HPDE6-E6E7 (cell line): ENCODE data around the gene BHLHA15.

Experiments used
- DNase-seq: peaks from one replicate; pipeline ENCODE4 v3.0.0; 2011; ENCODE audit warnings: missing footprints; ENCODE audit errors: extremely low spot score

Gene BHLHA15

DNA sequence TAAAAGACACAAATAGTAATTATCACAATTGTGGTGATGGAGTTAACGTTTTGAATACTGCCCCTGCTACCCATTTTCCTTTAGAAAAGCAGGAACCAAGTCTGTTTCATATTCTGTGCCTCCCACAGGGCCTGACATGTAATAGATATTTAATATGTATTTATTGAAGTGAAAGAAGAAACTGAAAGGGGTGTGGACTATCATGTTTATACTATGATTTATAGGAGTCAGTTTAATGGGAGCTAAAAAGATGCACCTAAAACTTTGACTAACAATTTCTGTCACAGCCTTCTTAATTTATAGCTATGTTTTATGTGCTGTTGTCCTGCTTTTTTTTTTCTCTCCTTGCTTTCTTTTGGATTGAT is 24.1 kb upstream of the BHLHA15 start:
- DNase-seq: no peak

DNA sequence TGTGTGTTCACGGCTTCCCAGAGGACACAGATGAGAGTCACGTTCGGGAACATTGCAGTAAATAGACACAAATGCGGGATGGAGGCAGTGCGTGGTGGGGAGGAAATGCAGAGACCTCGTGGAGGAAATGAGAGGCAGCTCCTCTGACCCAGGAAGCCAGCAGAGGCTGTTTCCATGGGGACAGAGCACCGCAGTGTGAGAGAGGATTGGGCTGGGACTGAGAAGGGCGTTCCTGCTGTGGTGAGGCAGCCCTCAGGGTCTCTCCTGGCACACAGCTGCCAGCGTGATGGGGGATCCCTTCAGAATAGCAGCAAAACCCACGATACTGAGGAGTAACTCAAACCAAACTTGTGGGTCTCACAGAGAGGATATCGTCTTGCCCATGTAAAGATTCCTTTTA is 21.7 kb upstream of the BHLHA15 start:
- DNase-seq: no peak

DNA sequence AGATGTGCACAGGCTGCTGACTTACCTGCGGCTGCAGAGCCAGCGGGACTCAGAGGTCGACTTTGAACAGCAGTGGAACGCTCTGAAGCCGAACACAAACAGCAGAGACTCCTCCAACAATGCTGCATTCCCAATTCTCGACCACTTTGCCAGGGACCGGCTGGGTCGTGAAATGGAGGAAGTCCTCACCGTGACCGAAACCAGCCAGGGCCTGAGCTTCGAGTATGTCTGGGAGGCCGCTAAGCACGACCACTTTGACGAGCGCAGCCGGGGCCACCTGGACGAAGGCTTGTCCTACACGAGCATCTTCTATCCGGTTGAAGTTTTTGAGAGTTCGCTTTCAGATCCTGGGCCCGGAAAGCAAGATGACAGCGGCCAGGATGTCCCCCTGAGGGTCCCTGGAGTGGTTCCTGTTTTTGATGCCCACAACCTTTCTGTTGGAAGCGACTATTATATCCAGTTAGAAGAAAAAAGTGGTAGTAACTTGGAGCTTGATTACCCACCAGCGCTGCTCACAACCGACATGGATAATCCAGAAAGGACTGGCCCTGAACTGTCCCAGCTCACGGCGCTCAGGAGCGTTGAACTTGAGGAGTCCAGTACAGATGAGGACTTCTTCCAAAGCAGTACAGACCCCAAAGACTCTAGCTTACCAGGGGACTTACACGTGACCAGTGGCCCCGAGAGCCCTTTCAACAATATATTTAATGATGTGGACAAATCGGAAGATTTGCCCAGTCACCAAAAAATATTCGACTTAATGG is 19.4 kb upstream of the BHLHA15 start:
- DNase-seq: no peak

DNA sequence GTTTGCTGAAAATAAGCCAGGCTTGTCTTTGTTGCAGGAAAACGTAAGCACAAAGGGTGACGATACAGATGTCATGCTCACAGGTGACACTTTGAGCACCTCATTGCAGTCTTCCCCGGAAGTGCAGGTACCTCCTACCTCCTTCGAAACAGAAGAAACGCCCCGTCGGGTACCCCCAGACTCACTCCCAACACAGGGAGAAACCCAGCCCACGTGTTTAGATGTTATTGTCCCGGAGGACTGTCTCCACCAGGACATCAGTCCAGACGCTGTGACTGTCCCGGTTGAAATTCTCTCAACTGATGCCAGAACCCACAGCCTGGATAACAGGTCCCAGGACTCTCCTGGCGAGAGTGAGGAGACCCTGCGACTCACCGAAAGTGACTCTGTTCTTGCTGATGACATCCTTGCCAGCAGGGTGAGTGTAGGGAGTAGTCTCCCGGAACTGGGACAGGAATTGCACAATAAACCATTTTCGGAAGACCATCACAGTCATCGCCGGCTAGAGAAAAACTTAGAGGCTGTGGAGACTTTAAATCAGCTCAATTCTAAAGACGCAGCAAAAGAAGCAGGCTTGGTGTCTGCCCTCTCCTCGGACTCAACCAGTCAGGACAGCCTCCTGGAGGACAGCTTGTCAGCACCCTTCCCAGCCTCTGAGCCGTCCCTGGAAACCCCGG is 18.3 kb upstream of the BHLHA15 start:
- DNase-seq: no peak

DNA sequence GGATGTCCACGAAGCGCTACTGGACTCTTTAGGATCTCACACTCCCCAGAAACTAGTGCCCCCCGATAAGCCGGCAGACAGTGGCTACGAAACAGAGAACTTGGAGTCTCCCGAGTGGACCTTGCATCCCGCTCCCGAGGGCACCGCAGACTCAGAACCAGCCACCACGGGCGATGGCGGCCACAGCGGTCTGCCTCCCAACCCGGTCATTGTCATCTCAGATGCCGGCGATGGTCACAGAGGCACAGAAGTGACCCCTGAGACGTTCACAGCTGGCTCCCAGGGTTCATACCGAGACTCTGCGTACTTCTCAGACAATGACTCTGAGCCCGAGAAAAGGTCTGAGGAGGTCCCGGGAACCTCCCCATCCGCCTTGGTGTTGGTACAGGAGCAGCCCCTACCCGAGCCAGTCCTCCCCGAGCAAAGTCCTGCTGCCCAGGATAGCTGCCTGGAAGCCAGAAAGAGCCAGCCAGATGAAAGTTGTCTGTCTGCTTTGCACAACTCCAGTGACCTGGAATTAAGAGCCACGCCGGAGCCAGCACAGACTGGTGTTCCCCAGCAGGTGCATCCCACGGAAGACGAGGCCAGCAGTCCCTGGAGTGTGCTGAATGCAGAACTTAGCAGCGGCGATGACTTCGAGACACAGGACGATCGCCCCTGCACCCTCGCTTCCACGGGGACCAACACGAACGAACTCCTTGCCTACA is 17.6 kb upstream of the BHLHA15 start:
- no peak for DNase-seq

DNA sequence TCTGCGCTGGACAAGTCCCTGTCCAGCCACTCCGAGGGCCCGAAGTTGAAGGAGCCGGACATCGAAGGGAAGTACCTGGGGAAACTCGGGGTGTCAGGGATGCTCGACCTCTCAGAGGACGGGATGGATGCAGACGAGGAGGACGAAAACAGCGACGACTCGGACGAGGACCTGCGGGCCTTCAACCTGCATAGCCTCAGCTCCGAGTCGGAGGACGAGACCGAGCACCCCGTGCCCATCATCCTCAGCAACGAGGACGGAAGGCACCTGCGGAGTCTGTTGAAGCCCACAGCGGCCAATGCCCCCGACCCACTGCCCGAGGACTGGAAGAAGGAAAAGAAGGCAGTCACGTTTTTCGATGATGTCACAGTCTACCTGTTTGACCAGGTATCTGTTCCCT is 17.1 kb upstream of the BHLHA15 start:
- no peak for DNase-seq

DNA sequence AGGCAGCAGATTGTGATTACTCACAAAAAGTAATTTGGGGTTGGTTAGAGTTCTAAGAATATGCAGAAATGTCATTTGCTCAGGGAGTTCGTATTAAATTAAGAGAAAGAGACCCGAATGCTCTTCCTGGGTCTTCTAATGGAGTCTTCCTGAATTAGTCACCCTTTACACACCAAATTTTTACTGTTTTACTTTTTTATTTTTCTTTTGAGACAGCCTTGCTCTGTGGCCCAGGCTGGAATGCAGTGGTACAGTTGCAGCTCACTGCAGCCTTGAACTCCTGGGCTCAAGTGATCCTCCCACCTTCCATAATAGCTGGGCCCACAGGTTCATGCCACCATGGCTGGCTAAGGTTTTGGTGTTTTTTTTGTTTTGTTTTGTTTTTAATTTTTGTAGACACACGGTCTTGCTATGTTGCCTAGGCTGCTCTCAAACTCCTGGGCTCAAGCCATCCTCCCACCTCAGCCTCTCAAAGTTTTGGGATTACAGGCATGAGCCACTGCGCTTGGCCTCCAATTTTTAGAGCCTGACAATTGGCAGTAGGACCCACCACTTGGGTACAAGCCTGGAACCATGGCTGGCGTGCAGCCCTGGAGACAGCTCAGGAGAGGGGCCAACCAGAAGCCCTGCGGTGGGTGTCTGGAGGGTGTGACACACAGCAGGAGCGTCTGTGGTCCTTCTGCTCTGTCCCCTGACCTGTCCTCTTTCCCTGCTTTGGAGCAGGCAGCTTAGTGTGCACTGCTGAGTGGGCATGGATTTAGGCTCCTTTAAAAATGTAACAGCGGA is 16.4 kb upstream of the BHLHA15 start:
- DNase-seq: no peak

DNA sequence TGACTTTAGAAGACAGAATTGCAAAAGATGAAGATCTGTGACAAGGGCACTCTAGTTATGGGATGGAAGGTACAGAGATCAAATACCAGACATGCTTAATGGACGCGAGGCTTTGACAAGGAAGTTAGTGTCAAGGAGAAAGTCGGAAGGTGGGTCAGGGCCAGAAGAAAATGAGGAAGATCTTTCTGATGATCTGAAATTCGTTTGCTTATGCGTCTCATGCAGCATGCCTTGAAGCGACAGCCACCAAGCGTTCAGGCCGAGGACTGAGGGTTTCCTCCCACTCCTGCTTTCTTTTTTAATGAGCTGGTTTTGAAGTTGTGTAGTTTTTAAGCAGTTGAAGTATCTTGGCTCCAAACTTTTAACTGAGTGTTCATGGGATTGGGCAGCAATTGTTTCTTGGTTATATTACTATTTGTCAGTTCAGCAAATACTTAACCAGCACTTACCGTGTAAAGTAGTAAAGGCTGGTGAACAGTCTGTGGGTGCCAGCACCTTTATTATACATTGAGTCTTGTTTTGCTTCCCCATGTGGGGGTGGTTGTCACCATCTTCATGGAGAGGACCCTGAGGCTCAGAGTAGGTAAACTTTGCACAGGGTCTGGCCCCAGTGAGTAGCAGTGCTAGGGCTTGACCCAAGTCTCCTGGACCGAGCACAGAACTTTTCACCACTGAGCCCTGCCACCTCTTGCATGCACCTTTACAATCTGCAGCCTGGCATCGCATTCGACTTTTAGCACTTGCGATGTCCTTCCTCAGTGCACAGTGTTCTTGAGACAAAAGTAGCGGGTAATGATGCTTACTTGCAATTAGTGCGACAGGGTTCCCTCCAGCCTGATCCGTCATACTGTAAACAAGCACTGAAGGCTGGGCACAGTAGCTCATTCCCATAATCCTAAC is 14.3 kb upstream of the BHLHA15 start:
- DNase-seq: no peak

DNA sequence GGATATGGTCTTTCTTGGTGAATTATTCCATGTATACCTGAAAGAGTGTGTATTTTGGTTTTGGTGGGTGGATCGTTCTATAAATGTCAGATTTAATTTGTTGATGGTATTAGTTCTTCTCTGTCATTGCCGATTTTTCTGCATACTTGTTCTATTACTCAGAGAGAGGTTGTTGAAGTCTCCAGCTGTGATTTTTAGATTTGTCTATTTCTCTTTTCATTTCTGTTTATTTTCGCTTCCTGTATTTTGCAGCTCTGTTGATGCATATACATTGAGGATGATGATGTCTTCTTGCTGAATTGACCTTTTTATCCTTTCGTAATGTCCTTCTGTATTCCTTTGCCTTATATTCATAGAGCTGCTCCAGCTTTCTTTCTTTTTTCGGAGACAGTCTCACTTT is 12.1 kb upstream of the BHLHA15 start:
- DNase-seq: no peak

DNA sequence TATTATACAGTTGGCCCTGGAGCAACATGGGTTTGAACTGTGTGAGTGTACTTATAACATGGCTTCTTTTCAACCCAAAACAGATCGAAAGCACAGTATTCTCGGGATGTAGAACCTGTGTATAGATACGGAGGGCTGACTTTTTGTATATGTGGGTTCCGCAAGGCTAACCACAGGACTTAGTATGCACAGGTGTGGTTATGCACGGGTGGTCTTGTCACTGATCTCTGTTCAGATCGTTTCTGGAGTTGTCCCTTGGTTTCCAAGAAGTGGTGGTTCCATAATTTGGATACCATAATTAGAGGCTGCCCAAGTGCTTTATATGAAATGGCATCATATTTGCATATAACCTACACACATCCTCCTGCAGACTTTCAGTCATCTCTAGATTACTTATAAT is 10.9 kb upstream of the BHLHA15 start:
- no peak for DNase-seq

DNA sequence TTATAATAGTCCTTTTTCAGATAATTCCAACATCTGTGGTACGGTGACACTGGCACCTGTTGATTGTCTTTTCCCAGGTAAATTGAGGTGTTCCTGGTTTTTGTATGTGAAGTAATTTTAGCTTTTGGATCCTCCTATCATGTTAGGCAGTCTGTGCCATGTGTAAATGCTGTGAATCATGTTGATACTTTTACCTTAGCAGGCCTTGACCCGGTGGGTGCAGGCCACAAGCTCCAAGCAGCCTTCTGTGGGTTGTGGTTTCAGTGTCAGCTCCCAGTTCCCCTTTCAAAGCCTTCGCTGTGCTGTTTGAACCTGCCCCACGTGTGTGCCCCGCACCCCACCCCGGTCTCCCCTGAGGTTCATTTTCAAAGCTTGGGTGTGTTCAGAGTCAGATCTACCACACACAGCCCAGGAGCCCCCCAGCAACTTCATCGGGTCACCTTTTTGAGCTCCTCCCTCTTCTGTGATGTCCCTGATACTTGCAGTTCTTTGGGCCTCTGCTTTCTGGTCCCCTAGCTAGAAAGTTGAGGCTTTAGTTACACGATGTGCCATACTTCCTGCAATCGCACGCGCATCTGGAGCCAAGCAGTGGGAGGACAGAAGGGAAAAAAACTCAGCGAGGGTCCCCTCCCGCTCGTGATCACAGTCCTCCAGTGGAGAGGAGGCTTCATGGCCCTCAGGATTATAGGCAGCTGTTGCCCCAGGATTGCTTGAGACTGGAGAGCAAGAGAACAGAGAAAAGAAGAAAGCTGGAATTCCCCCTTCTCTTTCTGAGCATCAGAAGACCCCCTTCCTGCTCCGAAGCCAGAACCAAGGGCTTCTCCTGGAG is 8.7 kb upstream of the BHLHA15 start:
- DNase-seq: no peak

DNA sequence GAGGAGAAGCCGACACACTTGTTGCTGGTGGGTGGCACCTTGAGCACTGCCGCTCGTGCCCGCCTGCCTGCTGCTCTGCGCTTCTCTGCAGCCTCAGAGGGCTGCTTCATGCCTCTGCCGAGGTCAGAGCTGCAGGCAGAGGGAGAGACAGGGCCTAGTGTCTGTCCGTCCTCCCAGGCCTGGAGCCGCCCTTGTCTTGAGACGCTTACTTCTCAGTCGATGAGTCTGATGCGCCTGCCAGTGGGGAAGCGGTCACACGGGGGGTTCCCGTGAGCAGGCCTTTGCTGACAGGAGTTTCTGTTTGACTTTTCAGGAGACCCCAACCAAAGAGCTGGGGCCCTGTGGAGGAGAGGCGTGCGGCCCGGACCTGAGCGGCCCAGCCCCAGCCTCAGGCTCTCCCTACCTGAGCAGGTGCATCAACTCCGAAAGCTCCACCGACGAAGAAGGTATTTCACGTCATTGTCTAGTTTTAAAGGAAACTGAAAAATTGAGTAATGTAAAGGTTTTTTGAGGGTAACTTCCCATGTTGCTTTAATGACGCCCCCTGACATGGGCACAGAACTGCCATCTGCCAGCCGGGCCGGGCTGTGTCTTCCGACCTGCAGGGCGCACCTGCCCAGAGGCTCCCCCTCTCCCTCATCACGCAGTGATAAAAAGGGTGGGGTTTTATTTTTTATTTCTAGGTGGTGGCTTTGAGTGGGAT is 7.8 kb upstream of the BHLHA15 start:
- DNase-seq: no peak

DNA sequence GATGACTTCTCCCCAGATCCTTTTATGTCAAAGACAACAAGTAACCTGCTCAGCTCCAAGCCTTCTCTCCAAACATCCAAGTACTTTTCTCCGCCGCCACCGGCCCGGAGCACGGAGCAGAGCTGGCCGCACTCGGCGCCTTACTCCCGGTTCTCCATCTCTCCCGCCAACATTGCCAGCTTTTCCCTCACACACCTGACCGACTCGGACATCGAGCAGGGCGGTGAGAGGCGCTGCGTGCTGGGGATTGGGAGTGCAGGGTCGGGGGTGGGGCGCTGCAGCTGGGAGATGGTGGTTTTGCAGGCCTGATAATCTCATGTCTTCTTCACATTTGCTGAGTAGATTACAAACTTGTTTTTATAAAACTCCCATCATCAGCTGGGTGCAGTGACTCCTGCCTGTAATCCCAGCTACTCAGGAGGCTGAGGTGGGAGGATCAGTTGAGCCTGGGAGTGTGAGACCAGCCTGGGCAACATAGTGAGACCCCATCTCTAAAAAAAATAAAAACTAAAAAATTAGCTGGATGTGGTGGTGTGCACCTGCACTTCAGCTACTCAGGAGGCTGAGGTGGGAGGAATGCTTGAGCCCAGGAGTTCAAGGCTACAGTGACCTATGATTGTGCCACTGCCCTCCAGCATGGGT is 7.2 kb upstream of the BHLHA15 start:
- DNase-seq: no peak

DNA sequence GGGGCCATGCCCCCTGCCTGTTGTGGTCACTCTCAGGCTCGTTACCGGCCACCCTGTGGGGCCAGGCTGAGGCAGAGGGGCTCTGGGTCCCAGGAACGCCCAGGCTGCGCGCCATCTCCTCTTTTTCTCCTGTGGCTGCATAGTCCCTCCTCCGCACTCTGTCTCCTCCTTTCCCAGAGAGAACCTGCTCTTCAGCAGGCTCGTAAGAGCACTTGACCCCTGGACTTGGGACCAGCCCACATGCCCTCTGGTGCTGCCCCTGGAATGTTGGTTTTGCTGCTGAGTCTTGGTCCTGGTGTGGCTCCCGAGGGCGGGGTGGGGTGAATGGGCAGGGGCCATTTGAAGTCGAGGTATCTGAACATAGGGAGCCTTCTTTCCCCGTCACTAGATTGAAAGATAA is 6.6 kb upstream of the BHLHA15 start:
- no peak for DNase-seq

DNA sequence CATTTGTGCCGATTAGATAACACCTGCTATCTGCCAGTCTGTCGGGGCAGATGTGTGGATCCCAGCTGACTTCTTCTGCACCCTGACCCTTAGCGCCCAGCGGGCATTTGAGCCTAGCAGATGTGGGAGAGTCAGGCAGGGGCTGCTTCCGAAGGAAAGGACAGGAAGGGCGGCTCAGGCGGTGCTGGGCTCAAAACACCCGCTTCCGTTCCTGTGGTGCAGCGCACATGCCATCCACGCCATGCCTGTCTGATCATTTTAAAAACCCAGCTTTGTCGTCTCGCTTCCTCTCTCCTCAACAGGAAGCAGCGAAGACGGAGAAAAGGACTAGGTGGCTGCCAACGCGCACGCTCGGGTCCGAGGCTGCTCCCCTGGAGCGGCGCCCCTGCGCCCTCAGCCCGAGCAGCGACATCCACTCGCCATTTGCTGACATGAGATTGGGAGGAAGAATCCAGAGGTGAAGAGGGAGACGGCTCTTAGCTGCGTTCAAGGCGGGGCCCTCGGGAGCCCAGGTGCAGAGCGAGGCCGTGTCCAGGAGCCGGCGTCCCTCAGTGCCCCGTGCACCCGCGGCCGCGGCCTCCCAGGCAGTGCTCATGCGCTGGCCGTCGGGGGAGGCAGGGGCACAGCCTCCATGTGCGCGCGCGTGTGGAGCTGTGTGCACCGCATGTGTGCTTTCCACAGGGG is 5.9 kb upstream of the BHLHA15 start:
- no peak for DNase-seq

DNA sequence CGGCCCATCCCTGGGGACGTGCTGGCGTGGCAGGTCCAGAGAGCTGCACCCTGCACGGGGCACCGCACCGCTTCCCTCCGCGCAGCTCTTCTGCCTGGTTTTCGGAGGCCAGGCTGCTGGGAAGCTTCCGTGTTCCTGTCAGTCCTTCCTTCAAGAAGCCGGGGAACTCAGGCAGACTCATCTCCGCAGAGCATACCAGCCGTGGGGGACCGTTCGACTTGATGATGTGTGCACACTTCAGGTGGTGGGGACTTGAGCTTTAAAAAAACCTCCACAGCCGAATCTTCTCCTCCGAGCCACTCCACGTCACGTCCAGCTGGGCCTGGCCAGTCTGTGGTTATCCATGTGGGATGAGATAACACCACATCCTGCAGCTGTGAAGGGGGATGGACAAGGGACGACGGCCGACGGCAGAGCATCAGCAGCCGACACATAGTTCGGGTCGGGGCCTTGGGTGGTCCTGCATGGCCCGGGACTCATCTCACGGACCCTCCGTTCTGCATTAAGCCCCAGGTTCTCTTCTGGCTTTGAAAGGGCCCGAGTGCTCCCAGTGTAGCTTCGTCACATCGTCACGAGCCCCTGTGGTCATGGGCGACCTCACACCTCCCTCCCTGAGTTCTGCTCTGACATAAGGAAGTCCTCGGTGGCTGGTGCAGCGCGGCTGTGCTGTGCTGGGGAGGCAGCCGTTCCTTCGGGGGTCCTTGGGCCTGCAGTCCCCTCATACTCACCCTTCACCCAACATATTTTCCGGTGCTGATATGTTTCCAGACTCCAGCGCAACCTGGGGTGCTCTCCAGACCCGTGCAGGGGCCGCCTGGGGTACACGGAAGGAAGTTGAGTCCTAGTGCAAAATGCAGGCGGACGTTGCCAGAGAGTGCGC is 4.5 kb upstream of the BHLHA15 start:
- DNase-seq: no peak

DNA sequence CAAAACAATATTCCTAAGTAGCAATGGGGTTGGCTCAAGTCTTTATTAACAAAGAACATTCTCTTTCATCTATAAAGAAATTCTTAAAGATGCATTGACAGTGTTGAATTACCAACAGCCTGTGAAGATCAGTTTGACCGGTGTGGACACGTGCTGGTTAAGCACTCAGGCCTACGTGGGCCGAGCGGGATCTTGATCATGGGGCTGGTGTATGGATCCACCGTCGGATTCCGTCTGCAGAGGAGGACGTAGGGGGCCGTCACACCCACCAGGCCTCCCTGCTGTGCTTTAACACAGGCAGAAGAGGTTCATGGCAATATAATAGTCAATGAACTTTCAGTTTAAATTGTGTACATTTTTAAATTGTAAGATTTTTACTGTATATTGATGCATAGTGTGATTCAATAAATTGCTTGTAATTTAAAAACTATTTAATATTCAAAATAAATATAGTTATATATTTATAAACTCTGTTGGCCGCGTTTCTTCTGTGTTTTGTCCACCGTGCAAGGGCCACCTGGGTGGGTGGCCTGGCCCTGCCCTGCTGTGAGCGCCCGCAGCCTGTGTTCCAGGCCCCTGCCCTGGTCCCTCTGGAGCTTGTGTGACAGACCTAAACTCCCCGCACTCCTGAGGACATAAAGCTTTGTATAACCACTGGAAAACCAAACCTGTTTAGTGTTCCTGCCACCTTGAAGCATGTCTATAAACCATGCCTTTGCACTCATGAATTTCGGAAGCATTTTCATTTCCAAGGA is 1.9 kb upstream of the BHLHA15 start:
- no peak for DNase-seq
